Measurements from ENCODE around the gene ARHGAP25.

DNA sequence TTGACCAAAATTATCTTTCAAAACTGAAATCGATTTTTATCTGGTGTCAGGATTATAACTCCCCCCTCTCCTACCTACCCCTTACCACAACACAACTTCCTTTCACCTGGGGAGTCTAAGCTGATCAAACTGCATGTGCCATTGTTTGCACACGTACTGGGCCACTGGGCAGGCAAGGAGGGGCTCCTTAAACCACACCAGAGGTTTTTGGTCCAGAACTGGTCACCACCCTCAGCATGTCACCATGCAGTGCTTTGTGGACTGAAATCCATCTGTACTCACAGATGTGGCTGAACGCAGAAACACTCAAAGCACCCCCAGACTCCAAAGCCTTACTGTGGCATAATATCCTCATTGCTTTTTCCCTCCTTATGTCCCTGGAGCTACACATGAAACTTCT lies 13.9 kb upstream of the ARHGAP25 start:
- TF ChIP-seq EZH2 (IDR thresholded peaks at IDR 0.05; ENCODE audit: low read length, missing control alignments) (no peak), CTCF (conservative IDR thresholded peaks at IDR 0.05 in 1 of 2, IDR thresholded peaks at IDR 0.05 in 1 of 2; ENCODE audit: low read depth in 1 of 2, low read length in 2 of 2) (no peak)

Data from fibroblast of lung (primary cell).